ENCODE measurements around the gene CENPA.

CENPA gene

GRCh38 chr2:26752656-26753055 is 33.2 kb upstream of the CENPA start:
- H3K9me3 ChIP-seq, result no peaks in the 10 kb centered on the region; the same call in 1 of the 2 replicates
- TF ChIP-seq CTCF (IDR thresholded peaks at IDR 0.05; ENCODE audit: low read depth, low read length), result no peak
- peaks cover 42% of the 10 kb centered on the region for H3K4me1 ChIP-seq
- peak; percentile 63 for DNase-seq
- H3K36me3 ChIP-seq, result no peaks in the 10 kb centered on the region
- no peaks in the 10 kb centered on the region for H3K27me3 ChIP-seq
- H3K4me3 ChIP-seq (ENCODE audit: low read depth, low read length), result peak overlapping the region; percentile 20; the same call in 1 of the 2 replicates

- Histone ChIP-seq H3K36me3 (no peaks in the 10 kb centered on the region), H3K9me3 (no peaks in the 10 kb centered on the region; the same call in 1 of the 2 replicates), H3K4me3 (ENCODE audit: low read depth, low read length) (no peak overlapping the region), H3K27me3 (no peaks in the 10 kb centered on the region), H3K4me1 (peaks cover 54% of the 10 kb centered on the region)
- DNase-seq, result no peak
- no peak for TF ChIP-seq CTCF (IDR thresholded peaks at IDR 0.05; ENCODE audit: low read depth, low read length)
These were observed 31.3 kb upstream of the CENPA start for GRCh38 chr2:26754539-26754938.

DNA sequence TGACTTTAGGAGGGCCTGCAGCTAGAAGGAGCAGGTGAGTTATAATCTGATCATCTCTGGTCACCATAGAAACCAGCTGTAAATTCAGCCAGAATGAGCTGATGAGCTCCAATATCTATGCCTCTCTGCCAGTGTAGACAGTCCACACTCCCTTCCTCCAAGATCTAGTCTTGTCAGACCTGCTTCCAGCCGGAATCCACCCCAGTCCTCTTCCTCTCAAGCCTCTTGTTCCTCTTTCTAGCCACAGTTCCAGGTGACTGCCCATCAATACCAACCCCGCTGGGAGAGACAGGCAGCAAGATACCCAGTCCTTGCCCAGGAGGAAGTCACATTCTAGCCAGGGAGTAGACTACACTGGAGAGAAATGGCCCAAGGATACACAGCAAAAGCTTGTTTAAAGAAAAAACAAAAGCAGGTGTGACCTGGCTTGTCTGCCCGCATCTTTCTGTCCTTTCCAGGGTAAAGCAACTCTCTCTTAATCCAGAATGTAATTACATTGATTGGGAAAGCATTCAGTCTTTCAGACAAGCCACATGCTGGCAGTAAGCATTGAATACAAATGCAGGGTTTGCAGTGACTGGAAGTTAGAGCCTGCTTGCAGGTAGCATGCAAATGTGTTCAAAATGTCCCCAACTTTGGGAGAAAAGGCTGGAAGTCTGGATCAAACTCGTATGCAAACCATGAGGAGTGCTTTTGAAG is 30.7 kb upstream of the CENPA start:
- no peak overlapping the region for H3K4me3 ChIP-seq (ENCODE audit: low read depth, low read length)
- no peaks in the 10 kb centered on the region for H3K36me3 ChIP-seq
- H3K9me3 ChIP-seq, result no peaks in the 10 kb centered on the region; the same call in 1 of the 2 replicates
- no peak for DNase-seq
- H3K27me3 ChIP-seq, result no peaks in the 10 kb centered on the region
- H3K4me1 ChIP-seq, result peaks cover 50% of the 10 kb centered on the region
- no peak for TF ChIP-seq CTCF (IDR thresholded peaks at IDR 0.05; ENCODE audit: low read depth, low read length)

DNA sequence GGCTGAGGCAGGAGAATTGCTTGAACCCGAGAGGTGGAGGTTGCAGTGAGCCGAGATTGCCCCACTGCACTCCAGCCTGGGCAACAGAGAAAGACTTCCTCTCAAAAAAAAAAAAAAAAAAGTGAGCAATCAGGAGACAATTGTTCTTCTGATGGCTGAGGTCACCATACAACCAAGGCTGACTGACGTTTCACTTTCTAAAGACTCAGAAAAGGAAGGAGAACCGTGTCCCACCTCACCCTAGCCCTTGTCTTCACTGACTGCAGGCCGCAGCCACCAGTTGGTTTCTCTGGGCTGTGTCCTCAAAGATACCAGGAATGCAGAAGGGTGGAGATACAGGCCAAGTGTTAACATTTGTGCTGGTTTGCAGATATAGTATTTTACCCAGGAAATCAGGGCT is 29.5 kb upstream of the CENPA start:
- H3K9me3 ChIP-seq, result no peaks in the 10 kb centered on the region; the same call in 1 of the 2 replicates
- no peaks in the 10 kb centered on the region for H3K36me3 ChIP-seq
- TF ChIP-seq CTCF (IDR thresholded peaks at IDR 0.05; ENCODE audit: low read depth, low read length), result no peak
- H3K27me3 ChIP-seq, result no peaks in the 10 kb centered on the region
- H3K4me3 ChIP-seq (ENCODE audit: low read depth, low read length), result no peak overlapping the region
- DNase-seq, result no peak
- peaks cover 42% of the 10 kb centered on the region for H3K4me1 ChIP-seq

DNA sequence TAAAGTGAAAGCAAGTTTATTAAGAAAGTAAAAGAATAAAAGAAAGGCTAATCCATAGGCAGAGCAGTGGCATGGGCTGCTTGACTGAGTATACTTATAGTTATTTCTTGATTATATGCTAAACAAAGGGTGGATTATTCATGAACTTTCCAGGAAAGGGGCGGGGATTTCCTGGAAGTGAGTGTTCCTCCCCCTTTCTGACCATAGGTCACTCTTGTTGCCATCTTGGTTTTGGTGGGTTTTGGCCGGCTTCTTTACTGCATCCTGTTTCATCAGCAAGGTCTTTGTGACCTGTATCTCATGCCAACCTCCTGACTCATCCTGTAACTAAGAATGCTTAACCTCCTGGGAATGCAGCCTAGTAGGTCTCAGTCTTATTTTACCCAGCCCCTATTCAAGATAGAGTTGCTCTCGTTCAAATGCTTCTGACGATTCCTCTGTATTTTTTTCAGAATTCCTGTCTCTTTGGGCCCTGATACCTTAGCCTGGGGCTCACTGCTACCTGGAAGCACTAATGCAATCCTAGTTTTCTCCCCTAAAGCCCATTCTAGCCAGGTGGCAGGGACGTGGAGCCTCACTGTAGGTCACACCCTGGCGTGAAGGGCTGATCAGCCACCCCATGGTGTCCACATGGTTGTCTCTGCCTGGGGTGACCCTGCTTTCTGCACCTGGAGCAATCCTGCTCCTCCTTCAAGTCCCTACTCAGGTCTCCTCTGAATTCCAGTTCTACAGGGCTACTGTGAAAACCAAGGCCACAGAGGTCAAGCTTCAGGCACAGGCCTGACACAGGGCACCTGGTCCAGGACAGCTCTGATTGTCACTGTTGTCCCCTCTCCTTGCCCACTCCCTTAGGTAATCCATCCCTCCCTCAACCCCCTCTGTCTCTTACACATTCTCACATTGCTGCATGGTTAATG is 27.7 kb upstream of the CENPA start:
- Histone ChIP-seq H3K4me3 (ENCODE audit: low read depth, low read length) (no peak overlapping the region), H3K4me1 (peaks cover 30% of the 10 kb centered on the region)
- DNase-seq, result no peak

More for the DNA sequence above, 27.7 kb upstream of the CENPA start:
- Histone ChIP-seq H3K27me3 (no peaks in the 10 kb centered on the region), H3K9me3 (no peaks in the 10 kb centered on the region), H3K36me3 (no peaks in the 10 kb centered on the region)
- no peak for TF ChIP-seq CTCF (IDR thresholded peaks at IDR 0.05; ENCODE audit: low read depth, low read length)

Data from BE2C (cell line).